ENCODE measurements around the gene KCNJ6. TPM values are rescaled to one million over a fixed set of nuclear protein-coding genes. Genes with fewer than 3 reads are reported as not detected.

Gene KCNJ6
- total and polyA plus RNA-seq, 4 donors, result 0.01 TPM; not detected in 3

DNA sequence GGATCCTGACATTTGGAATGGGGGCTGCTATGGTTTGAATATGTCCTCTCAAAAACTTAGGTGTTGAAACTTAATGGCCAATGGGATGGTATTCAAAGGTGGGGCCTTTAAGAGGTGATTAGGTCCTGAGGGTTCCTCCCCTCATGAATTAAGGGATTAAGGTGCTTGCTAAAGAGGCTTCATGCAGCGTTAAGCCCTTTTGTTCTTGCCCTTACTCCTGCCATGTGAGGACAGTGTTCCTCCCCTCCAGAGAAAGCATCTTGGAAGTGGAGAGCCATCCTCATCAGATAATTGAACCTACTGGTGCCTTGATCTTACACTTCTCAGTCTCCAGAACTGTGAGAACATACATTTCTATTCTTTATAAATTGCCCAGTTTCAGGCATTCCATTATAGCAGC, 146.6 kb downstream of the KCNJ6 start:
- no peak for DNase-seq (ENCODE audit: low spot score)
- no peaks in the 10 kb centered on the region for H3K9me3 ChIP-seq (ENCODE audit: control insufficient read depth in 4 of 4, low read length in 3 of 4)
- no peaks in the 10 kb centered on the region for H3K36me3 ChIP-seq (ENCODE audit: control insufficient read depth in 4 of 4, insufficient read depth in 3 of 4, low read depth in 1 of 4, low read length in 3 of 4)
- no peaks in the 10 kb centered on the region for H3K4me1 ChIP-seq (ENCODE audit: control insufficient read depth in 4 of 4, insufficient read depth in 4 of 4, low read length in 3 of 4)
- no peak overlapping the region for H3K4me3 ChIP-seq (ENCODE audit: low read depth in 1 of 3, low read length in 3 of 3)
- no peak overlapping the region for H3K9ac ChIP-seq (ENCODE audit: low read depth in 1 of 2, low read length in 2 of 2)
- peaks cover 0 to 14% (median 0%) of the 10 kb centered on the region in 4 donors for H3K27me3 ChIP-seq (ENCODE audit: control insufficient read depth in 4 of 4, insufficient read depth in 4 of 4, low read length in 3 of 4)
- no peak overlapping the region for H3K27ac ChIP-seq (ENCODE audit: low read depth in 1 of 2, low read length in 2 of 2)
- 29% methylated on average over 1 of the region's 1 CpG for WGBS
- TF ChIP-seq, protein P1, sequence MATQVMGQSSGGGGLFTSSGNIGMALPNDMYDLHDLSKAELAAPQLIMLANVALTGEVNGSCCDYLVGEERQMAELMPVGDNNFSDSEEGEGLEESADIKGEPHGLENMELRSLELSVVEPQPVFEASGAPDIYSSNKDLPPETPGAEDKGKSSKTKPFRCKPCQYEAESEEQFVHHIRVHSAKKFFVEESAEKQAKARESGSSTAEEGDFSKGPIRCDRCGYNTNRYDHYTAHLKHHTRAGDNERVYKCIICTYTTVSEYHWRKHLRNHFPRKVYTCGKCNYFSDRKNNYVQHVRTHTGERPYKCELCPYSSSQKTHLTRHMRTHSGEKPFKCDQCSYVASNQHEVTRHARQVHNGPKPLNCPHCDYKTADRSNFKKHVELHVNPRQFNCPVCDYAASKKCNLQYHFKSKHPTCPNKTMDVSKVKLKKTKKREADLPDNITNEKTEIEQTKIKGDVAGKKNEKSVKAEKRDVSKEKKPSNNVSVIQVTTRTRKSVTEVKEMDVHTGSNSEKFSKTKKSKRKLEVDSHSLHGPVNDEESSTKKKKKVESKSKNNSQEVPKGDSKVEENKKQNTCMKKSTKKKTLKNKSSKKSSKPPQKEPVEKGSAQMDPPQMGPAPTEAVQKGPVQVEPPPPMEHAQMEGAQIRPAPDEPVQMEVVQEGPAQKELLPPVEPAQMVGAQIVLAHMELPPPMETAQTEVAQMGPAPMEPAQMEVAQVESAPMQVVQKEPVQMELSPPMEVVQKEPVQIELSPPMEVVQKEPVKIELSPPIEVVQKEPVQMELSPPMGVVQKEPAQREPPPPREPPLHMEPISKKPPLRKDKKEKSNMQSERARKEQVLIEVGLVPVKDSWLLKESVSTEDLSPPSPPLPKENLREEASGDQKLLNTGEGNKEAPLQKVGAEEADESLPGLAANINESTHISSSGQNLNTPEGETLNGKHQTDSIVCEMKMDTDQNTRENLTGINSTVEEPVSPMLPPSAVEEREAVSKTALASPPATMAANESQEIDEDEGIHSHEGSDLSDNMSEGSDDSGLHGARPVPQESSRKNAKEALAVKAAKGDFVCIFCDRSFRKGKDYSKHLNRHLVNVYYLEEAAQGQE (IDR thresholded peaks at IDR 0.05), result no peak
- TF ChIP-seq TAF1 (conservative IDR thresholded peaks at IDR 0.05), result no peak
- TF ChIP-seq GABPA (IDR thresholded peaks at IDR 0.05 in 1 of 2, conservative IDR thresholded peaks at IDR 0.05 in 1 of 2), result no peak
- TF ChIP-seq NR2F2 (IDR thresholded peaks at IDR 0.05), result no peak
- no peak for TF ChIP-seq FOXA2 (IDR thresholded peaks at IDR 0.05)
- TF ChIP-seq SP1 (IDR thresholded peaks at IDR 0.05), result no peak
- no peak for TF ChIP-seq JUND (IDR thresholded peaks at IDR 0.05)
- no peak for TF ChIP-seq EGR1 (IDR thresholded peaks at IDR 0.05; ENCODE audit: low read depth in 2 of 2)
- TF ChIP-seq, protein P2, sequence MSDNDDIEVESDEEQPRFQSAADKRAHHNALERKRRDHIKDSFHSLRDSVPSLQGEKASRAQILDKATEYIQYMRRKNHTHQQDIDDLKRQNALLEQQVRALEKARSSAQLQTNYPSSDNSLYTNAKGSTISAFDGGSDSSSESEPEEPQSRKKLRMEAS (IDR thresholded peaks at IDR 0.05), result no peak
- TF ChIP-seq, protein P3, sequence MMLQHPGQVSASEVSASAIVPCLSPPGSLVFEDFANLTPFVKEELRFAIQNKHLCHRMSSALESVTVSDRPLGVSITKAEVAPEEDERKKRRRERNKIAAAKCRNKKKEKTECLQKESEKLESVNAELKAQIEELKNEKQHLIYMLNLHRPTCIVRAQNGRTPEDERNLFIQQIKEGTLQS (IDR thresholded peaks at IDR 0.05), result no peak
- TF ChIP-seq, protein P4, sequence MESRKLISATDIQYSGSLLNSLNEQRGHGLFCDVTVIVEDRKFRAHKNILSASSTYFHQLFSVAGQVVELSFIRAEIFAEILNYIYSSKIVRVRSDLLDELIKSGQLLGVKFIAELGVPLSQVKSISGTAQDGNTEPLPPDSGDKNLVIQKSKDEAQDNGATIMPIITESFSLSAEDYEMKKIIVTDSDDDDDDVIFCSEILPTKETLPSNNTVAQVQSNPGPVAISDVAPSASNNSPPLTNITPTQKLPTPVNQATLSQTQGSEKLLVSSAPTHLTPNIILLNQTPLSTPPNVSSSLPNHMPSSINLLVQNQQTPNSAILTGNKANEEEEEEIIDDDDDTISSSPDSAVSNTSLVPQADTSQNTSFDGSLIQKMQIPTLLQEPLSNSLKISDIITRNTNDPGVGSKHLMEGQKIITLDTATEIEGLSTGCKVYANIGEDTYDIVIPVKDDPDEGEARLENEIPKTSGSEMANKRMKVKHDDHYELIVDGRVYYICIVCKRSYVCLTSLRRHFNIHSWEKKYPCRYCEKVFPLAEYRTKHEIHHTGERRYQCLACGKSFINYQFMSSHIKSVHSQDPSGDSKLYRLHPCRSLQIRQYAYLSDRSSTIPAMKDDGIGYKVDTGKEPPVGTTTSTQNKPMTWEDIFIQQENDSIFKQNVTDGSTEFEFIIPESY (IDR thresholded peaks at IDR 0.05), result no peak
- no peak for TF ChIP-seq RXRA (IDR thresholded peaks at IDR 0.05)
- TF ChIP-seq HNF4A (conservative IDR thresholded peaks at IDR 0.05), result no peak
- TF ChIP-seq HNF4G (IDR thresholded peaks at IDR 0.05), result no peak
- TF ChIP-seq FOXA1 (IDR thresholded peaks at IDR 0.05), result no peak
- TF ChIP-seq YY1 (IDR thresholded peaks at IDR 0.05), result no peak
- TF ChIP-seq, protein P5, sequence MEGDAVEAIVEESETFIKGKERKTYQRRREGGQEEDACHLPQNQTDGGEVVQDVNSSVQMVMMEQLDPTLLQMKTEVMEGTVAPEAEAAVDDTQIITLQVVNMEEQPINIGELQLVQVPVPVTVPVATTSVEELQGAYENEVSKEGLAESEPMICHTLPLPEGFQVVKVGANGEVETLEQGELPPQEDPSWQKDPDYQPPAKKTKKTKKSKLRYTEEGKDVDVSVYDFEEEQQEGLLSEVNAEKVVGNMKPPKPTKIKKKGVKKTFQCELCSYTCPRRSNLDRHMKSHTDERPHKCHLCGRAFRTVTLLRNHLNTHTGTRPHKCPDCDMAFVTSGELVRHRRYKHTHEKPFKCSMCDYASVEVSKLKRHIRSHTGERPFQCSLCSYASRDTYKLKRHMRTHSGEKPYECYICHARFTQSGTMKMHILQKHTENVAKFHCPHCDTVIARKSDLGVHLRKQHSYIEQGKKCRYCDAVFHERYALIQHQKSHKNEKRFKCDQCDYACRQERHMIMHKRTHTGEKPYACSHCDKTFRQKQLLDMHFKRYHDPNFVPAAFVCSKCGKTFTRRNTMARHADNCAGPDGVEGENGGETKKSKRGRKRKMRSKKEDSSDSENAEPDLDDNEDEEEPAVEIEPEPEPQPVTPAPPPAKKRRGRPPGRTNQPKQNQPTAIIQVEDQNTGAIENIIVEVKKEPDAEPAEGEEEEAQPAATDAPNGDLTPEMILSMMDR (IDR thresholded peaks at IDR 0.05; ENCODE audit: low read depth, low read length, missing input control), result no peak
- TF ChIP-seq RAD21 (IDR thresholded peaks at IDR 0.05), result no peak

All from liver (tissue), 9 donors.